Measurements from ENCODE around the gene GPR35. TPM values are rescaled to one million over a fixed set of nuclear protein-coding genes. Genes with fewer than 3 reads are reported as not detected.

GPR35 gene
- total and polyA plus RNA-seq, 7 donors, result 1.3 to 76.6 (median 7.8) TPM

- no peaks in the 10 kb centered on the region for H3K36me3 ChIP-seq
- intact Hi-C loops (cut with DNase I), result no loop called here
- no peak for TF ChIP-seq EP300 (IDR thresholded peaks at IDR 0.05)
- no peak for TF ChIP-seq CTCF (IDR thresholded peaks at IDR 0.05)
- TF ChIP-seq POLR2AphosphoS5 (IDR thresholded peaks at IDR 0.05), result no peak
- TF ChIP-seq POLR2A (IDR thresholded peaks at IDR 0.05), result no peak
- peaks cover 0 to 10% (median 3%) of the 10 kb centered on the region in 4 donors for H3K9me3 ChIP-seq
- H3K27ac ChIP-seq, result no peak overlapping the region
- 88 to 89% methylated on average over 1 of the region's 1 CpG for WGBS, 2 donors
- H3K4me3 ChIP-seq, result no peak overlapping the region
- H3K4me1 ChIP-seq, result no peaks in the 10 kb centered on the region
- peaks cover 0 to 8% (median 0%) of the 10 kb centered on the region in 3 donors for H3K27me3 ChIP-seq
- DNase-seq, result no peak
Observed at GRCh38 chr2:240664622-240665021, 39.3 kb downstream of the GPR35 start.

GRCh38 chr2:240670402-240670801, 45.1 kb downstream of the GPR35 start:
- peaks cover 10 to 40% (median 17%) of the 10 kb centered on the region in 3 donors for H3K27me3 ChIP-seq
- TF ChIP-seq EP300 (IDR thresholded peaks at IDR 0.05) (no peak), CTCF (IDR thresholded peaks at IDR 0.05) (no peak), POLR2AphosphoS5 (IDR thresholded peaks at IDR 0.05) (no peak), POLR2A (IDR thresholded peaks at IDR 0.05) (no peak)
- intact Hi-C loops (cut with DNase I), result no loop called here
- H3K9me3 ChIP-seq, result peaks cover 0 to 2% (median 0%) of the 10 kb centered on the region in 4 donors
- no peak overlapping the region for H3K27ac ChIP-seq
- DNase-seq, result no peak
- no peaks in the 10 kb centered on the region for H3K36me3 ChIP-seq
- H3K4me3 ChIP-seq, result no peak overlapping the region
- no peaks in the 10 kb centered on the region for H3K4me1 ChIP-seq
- WGBS, 2 donors, result 66 to 73% methylated on average over 7 of the region's 7 CpGs

GRCh38 chr2:240670950-240671349, 45.7 kb downstream of the GPR35 start:
- H3K36me3 ChIP-seq, result no peaks in the 10 kb centered on the region
- peaks cover 10 to 39% (median 17%) of the 10 kb centered on the region in 3 donors for H3K27me3 ChIP-seq
- H3K4me3 ChIP-seq, result no peak overlapping the region
- intact Hi-C loops (cut with DNase I), result no loop called here
- 72 to 77% methylated on average over 4 of the region's 4 CpGs for WGBS, 2 donors
- TF ChIP-seq EP300 (IDR thresholded peaks at IDR 0.05) (no peak), POLR2AphosphoS5 (IDR thresholded peaks at IDR 0.05) (no peak), POLR2A (IDR thresholded peaks at IDR 0.05) (no peak), CTCF (IDR thresholded peaks at IDR 0.05) (no peak)
- DNase-seq, result no peak
- H3K9me3 ChIP-seq, result no peaks in the 10 kb centered on the region
- H3K4me1 ChIP-seq, result no peaks in the 10 kb centered on the region
- no peak overlapping the region for H3K27ac ChIP-seq

- Histone ChIP-seq H3K36me3 (no peaks in the 10 kb centered on the region), H3K9me3 (no peaks in the 10 kb centered on the region), H3K4me3 (no peak overlapping the region), H3K27me3 (peaks cover 10 to 39% (median 17%) of the 10 kb centered on the region in 3 donors), H3K27ac (no peak overlapping the region), H3K4me1 (no peaks in the 10 kb centered on the region)
- intact Hi-C loops (cut with DNase I), result no loop called here
- DNase-seq, result no peak
- TF ChIP-seq EP300 (IDR thresholded peaks at IDR 0.05), result no peak
- TF ChIP-seq POLR2A (IDR thresholded peaks at IDR 0.05), result no peak
- TF ChIP-seq CTCF (IDR thresholded peaks at IDR 0.05), result no peak
- no peak for TF ChIP-seq POLR2AphosphoS5 (IDR thresholded peaks at IDR 0.05)
- 50 to 53% methylated on average over 46 of the region's 46 CpGs for WGBS, 2 donors
Observed at GRCh38 chr2:240672076-240672700, 46.9 kb downstream of the GPR35 start.

Measured in sigmoid colon (tissue), 7 donors.